Hindlimb muscle (tissue), 1 donor: Measurements from ENCODE around the gene FAU. TPM values are rescaled to one million over a fixed set of nuclear protein-coding genes. Genes with fewer than 3 reads are reported as not detected.
A peak's percentile ranks its signal among the peaks of the same experiment; 100 is the strongest.

Experiments used
- DNase-seq: peaks from one replicate; pipeline ENCODE4 v3.0.0-alpha.2; 2013
- polyA plus RNA-seq: library from polyadenylated mRNA; unstranded; fragments of 120-200 nt; gene quantifications from one replicate; pipeline ENCODE4 v1.2.1, GENCODE V29; 2013; ENCODE audit not compliant: insufficient read length

The FAU gene
- polyA plus RNA-seq, 1 donor, result 1,052 TPM

DNA sequence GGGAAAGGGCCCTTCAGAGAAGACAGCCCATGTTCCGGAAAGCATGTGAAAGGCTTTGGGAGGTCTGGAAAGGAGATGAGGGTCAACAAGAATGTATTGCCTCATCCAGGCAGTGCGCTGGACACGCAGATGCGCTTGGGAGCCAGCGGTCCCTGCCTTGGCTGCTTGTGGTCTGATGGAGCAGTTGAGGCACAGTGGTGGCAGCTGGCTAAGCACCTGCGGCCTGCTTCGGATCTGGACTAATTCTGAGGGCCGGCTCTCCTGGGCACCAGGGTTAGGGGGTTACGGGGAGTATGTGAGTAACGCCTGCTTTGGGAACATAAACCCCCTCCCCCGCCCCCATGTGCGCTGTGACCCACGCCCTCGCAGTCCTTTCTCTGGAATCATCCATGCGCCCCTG lies 14.9 kb downstream of the FAU start:
- DNase-seq, result no peak

DNA sequence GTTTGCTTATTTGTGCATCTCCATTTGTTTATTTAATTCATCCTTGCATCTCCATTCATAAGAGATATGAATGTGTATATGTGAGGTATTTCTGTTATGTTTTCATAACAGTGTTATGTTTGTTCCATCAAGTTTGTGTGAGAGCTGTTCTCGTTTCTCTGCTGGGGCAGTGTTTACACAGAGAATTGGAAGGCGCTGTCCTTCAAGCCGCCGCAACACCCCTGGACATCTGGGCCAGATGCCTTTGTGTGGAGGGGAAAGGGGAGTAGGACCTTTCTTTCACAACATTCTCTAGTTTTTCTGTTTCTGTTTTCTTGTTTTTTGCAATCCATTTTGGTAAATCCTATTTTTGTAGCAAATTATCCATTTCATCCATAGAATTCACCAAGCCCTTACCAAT lies 17.3 kb downstream of the FAU start:
- no peak for DNase-seq

DNA sequence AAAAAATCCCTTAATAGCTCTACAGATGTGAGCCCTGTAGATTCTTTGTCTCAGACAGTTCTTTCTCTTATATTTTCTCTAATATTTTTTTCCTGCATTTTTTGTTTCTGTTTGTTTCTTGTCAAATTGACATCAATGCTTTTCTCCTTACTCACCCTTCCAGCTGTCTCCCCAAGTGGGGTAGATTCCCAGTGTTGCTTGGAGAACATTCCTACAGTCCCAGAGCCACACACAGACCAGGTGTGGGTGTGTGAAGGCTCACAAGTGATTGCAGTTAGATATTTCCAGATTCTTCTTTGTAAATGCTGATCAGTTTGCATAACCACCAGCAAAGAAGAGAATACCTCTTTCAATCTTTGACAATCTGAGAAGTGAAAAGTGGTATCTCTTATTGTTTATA lies 18.5 kb downstream of the FAU start:
- no peak for DNase-seq

DNA sequence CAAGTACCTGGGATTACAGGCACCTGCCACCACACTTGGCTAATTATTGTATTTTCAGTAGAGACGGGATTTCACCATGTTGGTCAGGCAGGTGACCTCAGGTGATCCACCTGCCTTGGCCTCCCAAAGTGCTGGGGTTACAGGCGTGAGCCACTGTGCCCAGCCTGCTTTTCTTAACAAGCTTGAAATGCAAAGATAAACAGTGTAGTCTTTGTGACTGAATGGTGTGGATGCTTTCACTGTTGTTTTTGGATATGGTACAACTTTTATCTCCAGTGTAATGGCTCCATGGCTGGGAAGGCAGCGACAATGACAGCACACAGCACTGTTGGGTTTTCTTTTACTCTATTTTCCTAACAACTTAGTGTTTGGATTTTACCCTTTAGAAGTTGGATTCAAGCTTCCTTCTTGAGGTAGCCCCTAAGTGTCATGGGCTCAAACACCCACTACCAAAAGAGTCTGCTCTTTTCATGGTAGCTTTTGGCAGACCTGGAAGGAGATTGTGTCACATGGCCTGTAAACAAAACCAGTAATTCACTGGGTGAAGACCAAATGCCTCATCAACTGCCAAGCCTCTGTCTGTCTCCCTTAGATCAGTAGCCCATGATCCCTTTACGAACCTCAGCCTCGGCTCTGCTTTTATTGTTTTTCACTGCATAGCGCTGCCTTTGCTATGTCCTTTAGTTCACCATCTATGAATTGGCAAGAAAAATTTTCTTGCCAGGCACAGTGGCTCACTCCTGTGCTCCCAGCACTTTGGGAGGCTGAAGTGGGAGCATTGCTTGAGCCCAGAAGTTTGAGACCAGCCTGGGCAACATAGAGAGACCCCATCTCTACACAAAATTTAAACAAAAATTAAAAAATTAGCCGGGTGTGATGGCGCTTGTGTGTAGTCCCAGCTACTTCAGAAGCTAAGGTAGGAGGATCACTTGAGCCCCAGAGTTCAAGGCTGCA lies 19.5 kb downstream of the FAU start:
- DNase-seq, result no peak

DNA sequence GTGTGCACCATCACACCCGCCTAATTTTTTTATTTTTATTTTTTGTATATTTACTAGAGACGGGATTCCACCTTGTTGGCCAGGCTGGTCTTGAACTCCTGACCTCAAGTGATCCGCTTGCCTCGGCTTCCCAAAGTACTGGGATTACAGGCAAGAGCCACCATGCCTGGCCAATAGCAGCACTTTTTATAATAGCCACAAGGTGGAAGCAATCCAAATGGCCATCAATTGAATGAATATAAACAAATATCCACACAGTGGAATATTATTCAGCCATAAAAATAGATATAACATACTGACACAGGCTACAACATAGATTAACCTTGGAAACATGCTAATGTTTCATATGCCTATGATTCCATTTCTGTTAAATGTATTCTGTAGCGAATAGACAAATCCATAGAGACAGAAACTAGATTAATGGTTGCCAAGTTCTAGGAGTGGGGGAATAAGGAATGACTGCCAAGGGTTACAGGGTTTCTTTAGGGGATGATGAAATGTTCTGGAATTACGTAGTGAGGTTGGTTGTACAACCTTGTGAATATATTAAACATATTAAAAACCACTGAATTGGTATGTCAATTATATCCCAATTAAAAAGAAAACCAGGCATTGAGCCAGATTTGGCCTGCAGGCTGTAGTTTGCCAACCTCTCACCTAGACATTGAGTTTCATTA lies 21.1 kb downstream of the FAU start:
- no peak for DNase-seq

GRCh38 chr11:65096926-65097325 lies 25.0 kb downstream of the FAU start:
- no peak for DNase-seq

DNA sequence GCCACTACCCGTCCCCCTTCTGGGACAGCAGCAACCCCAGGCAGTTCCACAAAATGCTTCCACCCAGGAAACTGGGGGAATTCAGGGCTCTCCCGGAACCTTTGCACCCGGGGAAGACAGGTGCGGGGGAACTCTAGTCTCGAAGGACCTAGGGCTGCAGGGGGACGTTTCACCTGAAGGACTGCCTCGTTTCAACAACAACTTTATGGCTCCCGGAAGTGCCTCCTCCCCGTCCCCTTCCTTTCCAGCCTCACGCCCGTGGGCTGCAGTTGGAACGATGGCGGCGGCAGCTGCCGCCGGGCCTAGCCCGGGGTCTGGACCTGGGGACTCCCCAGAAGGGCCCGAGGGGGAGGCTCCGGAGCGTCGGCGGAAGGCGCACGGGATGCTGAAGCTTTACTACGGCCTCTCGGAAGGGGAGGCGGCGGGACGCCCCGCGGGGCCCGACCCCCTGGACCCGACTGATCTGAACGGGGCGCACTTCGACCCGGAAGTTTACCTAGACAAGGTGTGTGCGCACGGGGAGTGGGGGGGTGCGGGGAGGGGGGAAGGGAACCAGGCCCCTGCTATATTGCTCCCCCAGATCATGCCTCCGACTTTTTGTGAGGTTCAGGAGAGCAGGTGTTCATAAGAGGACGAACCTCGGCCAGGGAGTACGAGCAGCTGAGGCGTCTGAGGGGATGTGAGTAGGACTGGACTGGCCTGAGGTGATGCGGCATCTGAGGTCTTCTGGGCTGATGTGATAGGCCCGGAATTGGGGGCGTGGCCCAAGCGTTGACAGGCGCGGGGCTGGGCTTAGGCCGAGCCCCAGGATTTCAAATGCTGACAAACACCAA lies 25.7 kb downstream of the FAU start, which contains the start of gene VPS51:
Gene VPS51 (plus strand): TSS at position 241 of the 833 bp plus-strand sequence. CDS start 37 bp downstream, at position 278.
- DNase-seq, result peak; percentile 90

DNA sequence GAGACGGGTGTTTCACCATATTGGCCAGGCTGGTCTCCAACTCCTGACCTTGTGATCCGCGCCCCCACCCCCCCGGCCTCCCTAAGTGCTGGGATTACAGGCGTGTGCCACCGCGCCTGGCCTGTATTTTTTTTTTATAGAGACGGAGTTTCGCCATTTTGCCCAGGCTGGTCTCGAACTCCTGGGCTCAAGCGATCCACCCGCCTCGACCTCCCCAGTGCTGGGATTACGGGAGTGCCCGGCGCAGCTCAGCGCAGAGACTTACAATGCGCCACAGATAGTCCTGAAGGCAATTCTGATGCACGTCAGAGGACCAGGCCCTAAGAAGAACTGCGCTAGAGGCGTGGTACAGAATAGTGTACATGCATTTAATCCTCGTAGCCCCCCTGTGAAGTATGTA lies 26.5 kb downstream of the FAU start:
- DNase-seq, result no peak

DNA sequence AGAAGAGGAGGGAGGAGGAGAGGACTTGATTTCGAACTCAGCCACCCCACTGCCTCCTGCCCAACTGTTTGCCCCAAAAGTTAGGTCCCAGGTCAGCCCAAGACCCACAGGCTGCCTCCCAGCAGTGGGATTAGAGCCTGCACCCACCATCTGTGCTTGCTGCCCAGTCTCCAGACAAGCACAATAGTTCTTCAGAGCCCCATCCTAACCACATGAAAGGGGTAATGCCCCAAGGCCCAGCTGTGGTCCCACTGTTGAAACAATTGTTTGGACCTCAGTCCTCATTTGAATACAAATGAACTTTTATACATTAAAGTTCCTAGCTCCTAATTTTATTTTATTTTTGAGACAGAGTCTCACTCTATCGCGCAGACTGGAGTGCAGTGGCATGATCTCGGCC lies 31.3 kb downstream of the FAU start:
- no peak for DNase-seq

- no peak for DNase-seq
These were observed 32.3 kb downstream of the FAU start for GRCh38 chr11:65089621-65090020.

DNA sequence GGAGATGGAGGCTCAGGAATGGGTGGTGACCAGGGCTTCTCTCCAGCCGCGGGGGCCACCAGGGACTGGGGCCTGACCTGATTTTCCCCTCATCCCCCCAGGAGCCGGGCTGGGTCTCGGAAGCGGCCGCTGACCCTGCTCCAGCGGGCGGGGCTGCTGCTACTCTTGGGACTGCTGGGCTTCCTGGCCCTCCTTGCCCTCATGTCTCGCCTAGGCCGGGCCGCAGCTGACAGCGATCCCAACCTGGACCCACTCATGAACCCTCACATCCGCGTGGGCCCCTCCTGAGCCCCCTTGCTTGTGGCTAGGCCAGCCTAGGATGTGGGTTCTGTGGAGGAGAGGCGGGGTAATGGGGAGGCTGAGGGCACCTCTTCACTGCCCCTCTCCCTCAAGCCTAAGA lies 34.1 kb downstream of the FAU start:
- DNase-seq, result no peak

DNA sequence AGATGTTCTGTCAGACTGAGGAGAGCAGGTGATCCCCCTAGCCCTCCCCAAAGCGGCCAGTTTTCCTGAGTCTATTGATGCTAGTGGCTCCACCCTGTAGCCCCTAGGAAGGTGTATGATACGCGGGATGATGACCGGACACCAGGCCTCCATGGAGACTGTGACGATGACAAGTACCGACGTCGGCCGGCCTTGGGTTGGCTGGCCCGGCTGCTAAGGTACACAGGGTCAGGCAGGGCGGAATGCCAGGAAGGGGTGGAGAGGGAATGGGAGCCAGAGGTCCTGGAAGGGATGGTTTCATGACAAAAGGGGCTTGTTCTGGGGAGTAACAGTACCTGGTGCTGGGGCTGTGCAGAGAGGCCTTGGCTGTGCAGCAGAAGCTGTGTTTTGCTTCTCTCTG lies 34.7 kb downstream of the FAU start:
- DNase-seq, result no peak

DNA sequence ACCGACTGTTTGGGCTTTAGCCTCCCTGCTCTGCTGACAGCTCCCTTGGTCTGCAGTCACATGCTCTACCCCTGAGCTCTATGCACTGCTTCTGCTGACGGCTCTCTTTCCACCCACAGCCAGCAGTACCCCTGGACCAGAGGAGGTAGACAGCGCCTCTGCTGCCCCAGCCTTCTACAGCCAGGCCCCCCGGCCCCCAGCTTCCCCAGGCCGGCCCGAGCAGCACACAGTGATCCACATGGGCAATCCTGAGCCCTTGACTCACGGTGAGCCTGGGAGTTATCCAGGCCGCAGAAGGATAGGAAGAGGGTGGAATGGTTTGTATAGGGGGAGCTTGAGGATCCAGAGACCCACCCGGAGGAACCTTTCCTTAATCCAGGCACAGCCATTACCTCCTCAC lies 35.1 kb downstream of the FAU start:
- no peak for DNase-seq

DNA sequence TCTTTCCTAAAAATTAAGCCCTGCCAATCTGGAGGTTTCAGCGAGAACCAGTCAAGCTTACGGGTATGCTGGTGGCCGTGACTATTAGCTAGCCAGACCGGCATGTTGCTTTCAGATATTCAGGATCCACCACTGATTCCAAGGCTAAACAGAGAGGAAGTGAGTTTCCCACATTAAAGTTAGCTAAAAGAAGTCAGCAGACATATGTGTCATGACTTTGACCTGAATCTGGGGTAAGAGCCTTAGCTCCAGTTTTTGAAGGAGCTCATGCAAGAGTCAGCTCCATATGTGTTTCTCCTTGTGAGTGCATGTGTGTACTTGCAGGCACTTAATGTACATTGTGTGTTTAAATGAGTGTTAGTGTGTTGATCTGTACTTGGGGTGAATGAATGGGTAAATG lies 36.5 kb downstream of the FAU start:
- DNase-seq, result no peak

DNA sequence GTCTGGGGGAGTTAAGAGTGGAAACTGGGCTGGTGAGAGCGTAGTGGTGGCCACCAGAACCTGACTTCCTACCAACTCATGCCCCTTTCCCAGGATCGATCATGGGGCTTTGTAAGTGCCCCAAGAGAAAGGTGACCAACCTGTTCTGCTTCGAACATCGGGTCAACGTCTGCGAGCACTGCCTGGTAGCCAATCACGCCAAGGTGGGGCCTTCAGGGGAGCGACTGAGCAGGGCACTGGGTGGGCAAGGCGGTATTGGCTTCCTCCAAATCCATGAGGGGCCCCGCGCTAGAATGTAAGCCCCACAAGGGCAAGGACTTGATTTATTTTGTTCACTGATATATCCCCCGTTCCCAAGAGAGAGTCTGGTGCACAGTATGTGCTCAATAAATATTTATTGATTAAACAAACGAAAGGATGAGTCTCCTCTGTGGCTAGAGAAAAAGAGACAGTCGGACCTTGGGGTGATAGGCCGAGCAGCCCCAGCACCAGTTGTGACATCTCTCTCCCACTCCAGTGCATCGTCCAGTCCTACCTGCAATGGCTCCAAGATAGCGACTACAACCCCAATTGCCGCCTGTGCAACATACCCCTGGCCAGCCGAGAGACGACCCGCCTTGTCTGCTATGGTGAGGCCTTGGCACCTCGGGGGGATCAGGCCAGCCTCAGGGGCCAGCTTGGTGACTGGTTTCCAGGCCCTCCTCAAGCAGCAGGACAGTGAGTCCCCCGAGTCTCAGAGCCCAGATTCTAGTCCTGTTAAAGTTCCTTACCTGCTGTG lies 37.1 kb downstream of the FAU start:
- DNase-seq, result no peak

DNA sequence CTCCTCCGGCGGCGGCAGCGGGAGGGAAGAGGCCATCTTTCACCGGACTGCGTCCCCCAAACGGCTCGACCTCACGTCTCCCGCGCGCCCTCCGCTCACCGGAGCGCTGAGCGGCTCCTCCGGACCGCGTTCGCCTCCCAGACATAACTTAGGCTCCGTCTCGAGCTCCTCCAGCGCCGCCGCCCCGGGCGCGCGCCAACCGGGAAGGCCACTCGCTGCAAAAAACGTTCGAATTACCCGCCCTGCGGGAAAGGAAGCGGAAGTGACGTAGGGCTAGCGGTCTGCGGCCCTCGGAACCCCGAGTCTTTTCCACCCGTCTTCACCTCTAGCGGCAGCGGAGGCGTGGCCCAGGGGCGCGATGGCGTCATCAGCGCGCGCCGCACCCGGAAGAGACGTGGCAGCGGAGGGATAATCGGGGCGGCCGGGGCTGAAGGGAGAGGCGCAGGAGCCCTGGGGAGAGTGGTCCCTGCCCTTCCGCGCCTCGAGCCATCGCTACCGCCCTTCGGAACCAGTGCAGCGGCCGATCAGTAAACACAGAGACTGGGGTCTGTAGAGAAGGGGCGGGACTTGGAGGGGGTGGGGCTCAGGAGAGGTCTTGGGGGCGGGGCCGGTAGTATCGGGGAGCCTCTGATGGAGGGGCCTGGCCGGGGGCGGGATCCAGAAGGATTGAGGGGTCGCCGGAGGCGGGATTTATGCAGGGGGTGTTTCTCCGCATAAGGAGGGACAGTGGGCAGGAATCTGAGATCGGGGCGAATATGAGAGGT lies 37.9 kb downstream of the FAU start, which contains the start of the genes CDCA5 and ZFPL1:
Gene CDCA5 (minus strand): TSS at position 207 of the 764 bp plus-strand sequence. CDS start 62 bp downstream, at position 145.
Gene ZFPL1 (plus strand): TSS at position 389 of the 764 bp plus-strand sequence. CDS start 477 bp downstream, outside the sequence.
- peak; percentile 96 for DNase-seq

GRCh38 chr11:65083134-65083833 lies 38.6 kb downstream of the FAU start:
- DNase-seq, result no peak

GRCh38 chr11:65078786-65079342 lies 43.1 kb downstream of the FAU start:
- DNase-seq, result no peak

GRCh38 chr11:65078151-65078550 lies 43.8 kb downstream of the FAU start:
- no peak for DNase-seq

DNA sequence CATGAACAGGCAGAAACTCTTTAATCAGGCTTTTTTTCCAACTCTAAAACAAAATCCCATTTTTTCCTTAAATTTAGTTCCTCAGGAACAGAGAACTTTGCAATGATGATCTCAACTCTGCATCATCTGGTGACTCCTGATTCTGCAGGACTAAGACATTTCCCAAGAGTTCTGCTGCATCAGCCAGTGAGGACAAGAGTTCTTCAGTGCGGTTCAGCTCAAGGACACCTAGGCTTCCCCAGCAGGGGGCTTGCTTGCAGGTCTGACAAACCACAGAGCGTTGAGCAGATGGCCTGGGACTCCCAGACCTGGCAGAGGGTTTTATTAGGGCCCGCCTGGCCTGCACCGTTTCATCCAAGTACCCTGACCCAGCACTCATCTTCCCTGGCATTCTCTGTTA lies 44.5 kb downstream of the FAU start:
- DNase-seq, result no peak
